Measurements from ENCODE around the gene ZNF446. TPM values are rescaled to one million over a fixed set of nuclear protein-coding genes. Genes with fewer than 3 reads are reported as not detected.

The ZNF446 gene
- total RNA-seq, 1 donor from 2014 or later: 9.9 TPM

- H3K27ac Mint-ChIP-seq (ENCODE audit: unreplicated experiment): no peak overlapping the region
- peaks cover 25% of the 10 kb centered on the region for H3K27me3 Mint-ChIP-seq (ENCODE audit: unreplicated experiment)
- H3K36me3 Mint-ChIP-seq (ENCODE audit: low read depth, unreplicated experiment): peaks cover 18% of the 10 kb centered on the region
- H3K4me1 Mint-ChIP-seq (ENCODE audit: unreplicated experiment): peaks cover 29% of the 10 kb centered on the region
- no peak for TF ChIP-seq CTCF (IDR thresholded peaks at IDR 0.05; ENCODE audit: unreplicated experiment)
- H3K4me3 Mint-ChIP-seq (ENCODE audit: unreplicated experiment): no peak overlapping the region
- no peaks in the 10 kb centered on the region for H3K9me3 Mint-ChIP-seq (ENCODE audit: unreplicated experiment)
- no peak for DNase-seq (ENCODE audit: low spot score)
Measured at GRCh38 chr19:58516964-58517833, 41.0 kb downstream of the ZNF446 start.

GRCh38 chr19:58518256-58519086 is 42.3 kb downstream of the ZNF446 start:
- Mint-ChIP-seq H3K36me3 (ENCODE audit: low read depth, unreplicated experiment) (peaks cover 21% of the 10 kb centered on the region), H3K9me3 (ENCODE audit: unreplicated experiment) (no peaks in the 10 kb centered on the region), H3K4me1 (ENCODE audit: unreplicated experiment) (peaks cover 29% of the 10 kb centered on the region), H3K27ac (ENCODE audit: unreplicated experiment) (peak overlapping the region; percentile 99), H3K4me3 (ENCODE audit: unreplicated experiment) (peak overlapping the region; percentile 97), H3K27me3 (ENCODE audit: unreplicated experiment) (peaks cover 23% of the 10 kb centered on the region)
- no peak for DNase-seq (ENCODE audit: low spot score)
- TF ChIP-seq CTCF (IDR thresholded peaks at IDR 0.05; ENCODE audit: unreplicated experiment): no peak

- Mint-ChIP-seq H3K27me3 (ENCODE audit: unreplicated experiment) (peaks cover 23% of the 10 kb centered on the region), H3K4me1 (ENCODE audit: unreplicated experiment) (peaks cover 29% of the 10 kb centered on the region), H3K36me3 (ENCODE audit: low read depth, unreplicated experiment) (peaks cover 21% of the 10 kb centered on the region)
Measured at GRCh38 chr19:58519087-58519354, 42.9 kb downstream of the ZNF446 start.

GRCh38 chr19:58519355-58520256 is 43.5 kb downstream of the ZNF446 start, which contains the start of gene ZBTB45:
TSS of gene ZBTB45 (minus strand) at chr19:58519810. CDS start at chr19:58517673, 2,137 bp downstream.
- TF ChIP-seq CTCF (IDR thresholded peaks at IDR 0.05; ENCODE audit: unreplicated experiment): peak; percentile 67
- H3K9me3 Mint-ChIP-seq (ENCODE audit: unreplicated experiment): no peaks in the 10 kb centered on the region
- peaks cover 21% of the 10 kb centered on the region for H3K36me3 Mint-ChIP-seq (ENCODE audit: low read depth, unreplicated experiment)
- DNase-seq (ENCODE audit: low spot score): peak; percentile 91
- peak within 1 kb of the TSS; percentile 99 for H3K27ac Mint-ChIP-seq (ENCODE audit: unreplicated experiment)
- peak within 1 kb of the TSS; percentile 97 for H3K4me3 Mint-ChIP-seq (ENCODE audit: unreplicated experiment)
- peaks cover 29% of the 10 kb centered on the region for H3K4me1 Mint-ChIP-seq (ENCODE audit: unreplicated experiment)
- peaks cover 25% of the 10 kb centered on the region for H3K27me3 Mint-ChIP-seq (ENCODE audit: unreplicated experiment)

More at GRCh38 chr19:58519087-58519354, 42.9 kb downstream of the ZNF446 start:
- no peak for TF ChIP-seq CTCF (IDR thresholded peaks at IDR 0.05; ENCODE audit: unreplicated experiment)
- no peaks in the 10 kb centered on the region for H3K9me3 Mint-ChIP-seq (ENCODE audit: unreplicated experiment)
- DNase-seq (ENCODE audit: low spot score): peak; percentile 74
- H3K27ac Mint-ChIP-seq (ENCODE audit: unreplicated experiment): peak overlapping the region; percentile 99
- peak overlapping the region; percentile 97 for H3K4me3 Mint-ChIP-seq (ENCODE audit: unreplicated experiment)

Measured in endothelial cell (in vitro differentiated cells).